Hypothalamus (tissue), 51 donors: Measurements from ENCODE around the gene NAB2.
"Not testable (repeated sequence)": the region's sequence is repeated elsewhere in the genome, so short reads cannot be mapped to it uniquely, and the experiment has no call there.

ENCODE experiments used
- DNase-seq, 51 donors: peaks; one replicate each; lab custom pipeline; 2025; lab: John Stamatoyannopoulos, UW

The NAB2 gene

DNA sequence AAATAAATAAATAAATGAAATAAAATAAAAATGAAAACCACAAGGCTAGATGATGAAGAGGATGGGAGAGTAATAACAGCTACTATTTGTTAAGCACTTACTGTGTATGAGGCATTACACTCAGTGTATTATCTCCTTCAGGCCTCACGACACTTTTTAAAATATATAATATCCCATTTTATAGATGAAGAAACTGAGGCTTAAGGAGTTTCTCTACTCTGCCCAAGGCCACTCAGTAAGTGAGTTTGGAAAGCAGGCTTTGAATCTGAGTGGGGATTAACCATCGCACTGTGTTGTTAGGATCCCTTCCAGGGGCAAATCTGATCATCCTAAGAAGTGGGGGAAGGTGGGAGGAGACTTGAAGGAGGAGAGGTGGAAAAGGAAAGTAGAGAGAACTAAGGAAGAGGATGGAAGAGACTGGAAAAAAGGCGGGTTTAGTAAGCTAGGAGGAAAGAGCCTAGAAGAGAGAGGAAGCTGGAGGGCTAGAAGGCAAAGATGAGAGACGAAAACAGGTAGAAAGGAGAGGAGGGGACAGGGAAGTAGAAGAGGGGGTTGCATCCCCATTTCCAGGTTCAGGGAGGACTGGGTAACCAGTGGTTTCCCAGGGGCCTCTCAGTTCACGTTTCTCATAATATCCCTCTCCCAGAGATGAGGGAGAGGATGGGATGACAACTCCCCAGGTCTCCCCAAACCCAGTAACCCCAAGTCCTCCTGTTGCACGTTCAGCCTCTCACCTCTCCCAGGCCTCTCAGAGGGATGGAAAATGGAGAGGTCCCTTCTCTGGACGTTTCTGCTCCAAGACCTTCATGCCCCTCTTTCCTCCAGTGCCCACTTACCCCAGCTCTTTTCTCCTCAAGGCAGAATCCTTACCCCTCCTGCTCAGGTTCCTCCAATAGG, 20.5 kb downstream of the NAB2 start:
- no peak for DNase-seq

DNA sequence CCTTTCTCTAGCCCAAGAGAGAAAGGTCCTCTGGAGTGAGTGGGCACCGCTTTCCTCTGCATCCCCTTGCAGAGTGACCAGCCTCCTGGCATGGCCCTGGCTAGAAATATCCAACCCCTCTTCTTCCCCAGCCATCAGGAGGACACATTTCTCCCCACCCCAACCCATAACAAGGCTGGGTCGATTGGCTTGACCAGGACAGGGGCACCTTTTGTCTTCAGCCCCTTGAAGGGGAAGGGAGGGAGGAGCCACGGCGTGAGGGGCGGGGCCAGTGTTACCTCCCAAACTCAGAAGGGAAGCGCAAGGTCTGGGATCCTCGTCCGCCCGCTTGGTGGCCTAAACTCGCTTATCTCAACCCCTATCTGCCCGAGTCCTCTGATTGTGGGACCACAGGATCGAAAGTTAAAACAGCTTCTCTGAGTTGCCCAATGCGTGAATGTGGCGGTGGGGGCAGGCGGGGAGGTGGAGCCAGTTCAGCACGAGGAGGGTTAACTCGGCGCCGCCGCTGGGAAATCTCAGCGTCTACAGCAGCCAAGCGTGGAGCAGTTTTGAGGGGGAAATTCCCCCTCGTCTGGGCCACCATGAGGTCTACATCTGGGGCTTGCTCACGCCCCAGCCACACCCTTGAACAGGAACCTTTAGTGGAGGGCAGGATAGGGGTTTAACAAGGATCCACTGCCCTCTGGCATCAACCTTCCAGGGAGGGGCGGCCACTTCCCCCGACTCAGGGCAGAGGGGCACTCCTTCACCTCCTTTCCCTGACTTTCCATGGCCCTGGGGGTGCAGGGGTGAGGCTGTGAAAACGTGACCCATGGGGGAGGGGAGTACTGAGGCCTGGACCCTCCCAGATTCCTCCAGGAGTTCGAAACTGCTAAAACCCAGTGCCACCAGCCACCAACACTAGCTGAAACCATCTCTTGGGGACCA, 21.5 kb downstream of the NAB2 start:
- peak in 10 of 51 donors; percentile 3 to 50 (median 17) for DNase-seq

DNA sequence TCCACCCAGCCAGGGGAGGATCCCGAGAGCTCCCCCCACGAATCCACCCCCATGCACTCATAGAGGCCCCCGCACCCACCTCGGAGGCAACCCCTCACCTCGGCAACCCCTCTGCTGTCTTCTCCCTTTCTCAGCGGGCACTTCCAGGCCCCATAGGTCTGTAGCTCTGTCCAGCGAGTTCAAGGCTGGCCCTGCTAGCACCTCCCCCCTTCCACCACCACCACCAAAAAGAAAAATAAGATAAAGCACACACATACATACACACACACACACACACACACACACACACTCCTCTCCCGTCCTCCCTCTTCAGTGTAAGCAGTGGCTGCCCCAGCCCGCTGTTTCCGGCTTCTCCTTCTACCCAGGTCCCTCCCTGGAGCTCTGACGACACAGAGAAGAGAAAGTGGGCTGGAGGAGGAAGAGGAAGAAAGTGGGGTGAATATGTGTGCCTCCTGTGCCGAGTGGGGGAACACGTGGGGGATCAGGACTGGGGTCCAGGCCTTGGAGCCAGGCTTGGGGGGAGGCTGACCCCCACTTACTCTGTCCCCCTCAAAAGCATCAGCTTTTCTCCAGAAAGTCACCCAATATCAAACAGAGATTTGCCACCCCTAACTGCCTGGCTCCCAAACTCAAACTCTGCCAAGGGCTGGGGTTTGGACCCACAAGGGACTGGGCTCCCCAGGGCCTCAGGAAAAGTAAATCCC, 22.3 kb downstream of the NAB2 start, which contains the start of gene STAT6:
Gene STAT6 (minus strand): TSS at position 332 of the 704 bp plus-strand sequence. CDS start 3,084 bp downstream, outside the sequence.
- peak in 27 of 51 donors; percentile 19 to 78 (median 36) for DNase-seq

- peak in 4 of 51 donors; percentile 49 to 71 (median 70) for DNase-seq
These were observed 23.8 kb downstream of the NAB2 start for GRCh38 chr12:57112492-57113294.

DNA sequence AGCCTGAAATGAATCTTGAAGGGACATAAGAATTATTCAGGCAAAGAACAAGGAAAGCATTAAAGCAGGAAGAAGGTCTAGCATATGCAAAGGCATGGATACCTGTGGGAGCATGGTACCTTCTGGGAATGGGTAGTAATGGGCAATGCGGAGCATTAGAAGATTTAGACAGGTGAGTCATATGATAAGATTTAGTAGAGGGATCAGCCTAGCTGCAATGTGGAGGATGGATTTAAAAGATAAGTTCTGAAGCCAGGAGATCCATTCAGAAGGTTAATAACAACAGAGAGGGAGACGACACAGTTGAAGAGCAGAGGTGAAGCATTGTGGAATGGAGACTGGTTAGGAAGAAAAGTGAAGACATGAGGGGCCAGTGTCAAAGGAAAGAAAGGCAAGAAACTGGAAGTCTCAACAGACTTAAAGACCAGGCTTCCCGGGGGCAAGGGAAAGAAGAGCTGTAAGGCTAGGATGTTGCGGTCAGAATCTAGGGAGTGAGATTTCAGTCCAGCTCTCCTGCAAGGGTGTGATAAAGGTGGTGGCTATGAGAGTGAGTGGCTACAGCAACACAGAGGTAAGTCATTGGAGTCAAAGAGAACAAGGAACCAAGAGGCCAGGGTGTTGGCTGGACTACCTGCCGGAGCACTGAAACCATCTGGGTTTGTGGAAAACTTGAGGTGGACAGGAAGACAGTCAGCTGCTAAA, 27.8 kb downstream of the NAB2 start:
- no peak for DNase-seq

DNA sequence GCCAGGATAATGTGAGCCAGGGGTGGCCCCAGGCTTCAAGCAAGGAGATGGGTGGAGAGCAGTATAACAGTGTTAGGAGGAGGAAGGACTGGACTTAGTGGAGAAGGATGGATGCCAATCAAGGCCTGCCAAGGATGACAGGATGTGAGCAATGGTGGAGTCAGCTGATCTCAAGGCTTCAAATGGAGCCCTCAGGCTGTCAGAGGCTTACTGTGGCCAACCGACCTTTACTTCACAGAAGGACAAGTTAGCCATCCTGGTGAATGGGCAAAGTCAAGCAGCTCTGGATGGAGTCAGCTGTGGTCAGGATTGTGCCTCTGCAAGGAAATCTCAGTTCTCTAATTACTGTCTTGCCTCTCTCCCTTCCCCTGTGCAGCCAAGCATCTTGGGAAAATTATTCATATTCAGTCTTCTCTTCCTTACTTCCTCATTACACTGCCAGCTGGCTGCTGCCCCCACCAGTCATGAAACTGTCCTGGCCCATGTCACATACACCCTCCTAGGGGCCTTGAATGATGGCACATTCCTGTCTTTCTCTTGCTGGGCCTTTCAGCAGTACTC, 29.9 kb downstream of the NAB2 start:
- no peak for DNase-seq

GRCh38 chr12:57119294-57120085, 30.6 kb downstream of the NAB2 start:
- no peak for DNase-seq

- not testable (repeated sequence) for DNase-seq
These were observed 31.8 kb downstream of the NAB2 start for GRCh38 chr12:57120718-57121117.

DNA sequence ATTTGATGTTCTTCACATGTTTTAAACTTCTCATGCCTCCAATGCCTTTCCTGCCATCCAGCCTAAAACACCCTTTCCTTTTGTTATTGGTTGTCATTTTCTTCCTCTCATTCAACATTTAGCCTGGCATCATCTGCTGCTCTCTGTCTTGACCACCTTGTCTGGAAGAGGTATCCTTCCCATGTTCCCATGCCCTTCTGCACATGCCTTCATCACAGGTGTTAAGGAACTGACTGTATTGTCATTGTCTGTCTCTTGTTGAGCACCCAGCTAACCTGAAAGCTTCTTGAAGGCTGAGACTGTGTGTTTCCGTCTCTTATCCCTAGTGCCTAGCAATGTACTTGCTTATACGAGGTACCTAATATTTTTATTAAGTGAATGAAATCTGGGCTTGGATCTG, 34.9 kb downstream of the NAB2 start:
- no peak for DNase-seq

DNA sequence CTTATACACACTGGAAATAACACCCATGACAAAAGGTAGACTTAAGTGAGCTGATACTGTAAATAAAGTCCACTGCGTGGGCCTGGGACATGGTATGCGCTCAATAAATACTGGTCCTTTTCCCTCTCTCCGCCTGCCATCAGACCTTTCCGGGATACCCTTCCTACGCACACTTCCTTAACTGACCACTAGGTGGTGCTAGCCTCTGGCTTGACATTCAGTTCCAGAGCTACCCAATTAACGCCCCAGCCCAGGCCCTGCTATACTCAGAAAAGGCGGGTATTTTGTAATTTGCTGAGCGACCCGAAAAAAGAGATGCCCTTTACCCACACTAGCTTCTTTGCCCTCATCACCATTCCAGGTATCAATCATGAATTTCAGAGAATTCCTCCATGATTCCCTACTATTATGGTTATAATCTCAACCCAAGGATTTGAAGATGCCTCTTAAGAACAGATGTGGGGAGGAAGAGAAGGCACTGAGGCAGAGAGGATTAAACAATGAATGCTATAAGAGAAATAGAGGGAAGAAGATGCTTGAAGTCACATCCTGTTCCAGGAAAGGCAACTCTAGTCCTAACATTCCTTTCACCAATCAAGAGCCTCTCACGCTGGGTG, 35.5 kb downstream of the NAB2 start:
- peak in 42 of 51 donors; percentile 14 to 85 (median 56) for DNase-seq

- no peak for DNase-seq
These were observed 37.1 kb downstream of the NAB2 start for GRCh38 chr12:57126061-57126460.

DNA sequence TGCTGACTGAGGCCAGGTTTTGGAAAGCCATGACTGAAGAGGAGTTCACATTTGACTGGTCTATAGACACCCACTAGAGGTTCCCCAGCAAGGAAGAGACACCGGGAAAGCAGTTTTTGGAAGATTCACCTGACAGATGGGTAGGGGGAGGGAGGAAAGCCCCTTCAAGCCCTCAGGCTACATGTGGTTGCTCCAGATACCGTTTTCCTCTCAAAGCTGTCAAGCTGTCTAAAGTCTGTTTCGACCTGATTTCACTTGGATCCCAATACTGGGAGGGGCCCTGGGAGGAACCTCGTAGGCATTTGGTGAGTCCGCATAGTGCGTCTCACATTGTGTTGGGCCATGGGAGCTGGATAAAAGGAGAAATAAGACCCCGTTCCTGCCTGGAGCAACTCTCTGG, 37.6 kb downstream of the NAB2 start:
- DNase-seq = no peak

DNA sequence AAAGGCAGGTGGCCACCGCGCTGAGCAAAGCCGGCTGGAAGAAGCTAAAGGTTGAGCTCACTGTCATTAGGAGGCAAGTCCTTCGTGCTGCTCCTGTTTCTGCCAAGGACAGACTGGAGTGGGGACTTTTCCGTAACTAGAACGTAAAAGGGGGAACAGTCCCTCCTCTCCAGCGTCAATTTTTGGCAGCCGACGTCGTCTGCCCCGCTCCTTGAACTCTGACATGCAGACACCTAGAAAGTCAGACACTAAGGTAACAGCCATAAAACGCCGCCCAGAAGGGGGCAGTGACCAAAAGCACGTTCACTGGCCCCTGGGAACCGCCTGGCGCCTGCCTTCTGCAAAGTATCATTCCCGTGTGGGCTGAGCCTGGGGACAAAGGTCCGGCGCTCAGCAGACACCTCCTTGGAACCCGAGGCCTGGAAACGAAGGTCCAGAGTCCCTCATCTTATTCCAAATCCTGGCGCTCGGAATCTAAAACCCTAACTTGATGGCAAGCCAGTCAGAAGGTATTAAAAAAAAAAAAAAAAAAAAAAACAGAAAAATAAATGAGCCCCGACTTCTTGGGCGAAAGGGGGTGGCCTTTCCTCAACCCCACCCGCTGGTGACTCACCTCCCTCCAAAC, 38.3 kb downstream of the NAB2 start:
- peak in 28 of 51 donors; percentile 19 to 72 (median 43) for DNase-seq

GRCh38 chr12:57127726-57128518, 39.0 kb downstream of the NAB2 start, which contains the start of gene LRP1:
Gene LRP1 (plus strand): TSS chr12:57128483. CDS start chr12:57128965, 482 bp downstream.
- DNase-seq = peak in 50 of 51 donors; percentile 39 to 92 (median 76)

GRCh38 chr12:57128519-57129247, 39.8 kb downstream of the NAB2 start:
- peak in 3 of 51 donors; percentile 18 to 40 (median 34) for DNase-seq
